ENCODE measurements around the gene NMNAT2.

GRCh38 chr1:183235503-183235902 lies 182.7 kb downstream of the NMNAT2 start:
- TF ChIP-seq EZH2 (IDR thresholded peaks at IDR 0.05; ENCODE audit: insufficient read depth, poor library complexity, severe bottlenecking) = no peak
- TF ChIP-seq EZH2phosphoT487 (IDR thresholded peaks at IDR 0.05; ENCODE audit: insufficient read depth, low read depth) = no peak

All from GM23248 (cell line).